Endothelial cell of umbilical vein (primary cell): ENCODE results near the gene MFSD1. TPM values are rescaled to one million over a fixed set of nuclear protein-coding genes. Genes with fewer than 3 reads are reported as not detected.

Experiments used
- BruUV-seq: library from RNA; stranded (reverse); fragments of 400-500 nt; replicated peaks from 2 replicates; lab custom pipeline; 2021; lab: Mats Ljungman, UMichigan
- CTCF ChIA-PET: fragments of 300-600, 350-600 bp; sonication (Branson Sonifier 250); formaldehyde crosslinking; loops from one replicate; lab custom pipeline; 2021; ENCODE audit warnings: antibody characterized with exemption, inconsistent platforms; lab: Charles Lee
- POLR2A ChIA-PET: fragments of 300-600, 350-600 bp; sonication (Branson Sonifier 250); formaldehyde crosslinking; loops from one replicate; lab custom pipeline; 2021; ENCODE audit warnings: antibody characterized with exemption, inconsistent platforms; lab: Charles Lee
- DNase-seq: peaks from one replicate; pipeline ENCODE4 v3.0.0-alpha.2; 2011; ENCODE audit warnings: low read depth, low spot score
- FAIRE-seq: peaks from 2 replicates; lab custom pipeline; 2011; peaks lifted over from hg19 to GRCh38; lab: Jason Lieb, UNC
- H2AFZ ChIP-seq: 2 replicates; pipeline ENCODE4 v1.6.0; 2012; ENCODE audit warnings: low read depth, low read length, control low read depth, inconsistent platforms
- H3K27ac ChIP-seq: 2 replicates; pipeline ENCODE4 v1.5.1; 2011; ENCODE audit warnings: low read depth, mild to moderate bottlenecking, control low read depth, low read length, moderate library complexity; ENCODE audit not compliant: insufficient read depth
- H3K27me3 ChIP-seq, 2 experiments: 2 replicates each; pipeline versions ENCODE4 v1.6.0 to v1.6.1; 2011; ENCODE audit warnings: low read length in 2 of 2, mixed read lengths in 1 of 2; ENCODE audit not compliant: control insufficient read depth in 2 of 2, insufficient read depth in 2 of 2
- H3K36me3 ChIP-seq, 2 experiments: 2 replicates in 1 of 2; 3 replicates in 1 of 2; pipeline ENCODE4 v1.5.1; 2011; ENCODE audit warnings: low read length in 2 of 2, mild to moderate bottlenecking in 1 of 2, moderate library complexity in 1 of 2; ENCODE audit not compliant: control insufficient read depth in 2 of 2, insufficient read depth in 2 of 2; ENCODE audit errors: extremely low read depth in 1 of 2
- H3K4me1 ChIP-seq: 3 replicates; pipeline ENCODE4 v1.5.1; 2011; ENCODE audit warnings: mild to moderate bottlenecking, low read length; ENCODE audit not compliant: control insufficient read depth, insufficient read depth; ENCODE audit errors: extremely low read depth
- H3K4me2 ChIP-seq: 2 replicates; pipeline ENCODE4 v1.6.1; 2011; ENCODE audit warnings: low read length, control low read depth, mixed read lengths; ENCODE audit not compliant: insufficient read depth
- H3K4me3 ChIP-seq, 3 experiments: fragments of 200-600 bp in 1 of 3; sonication (generic), shearing (Covaris generic) in 1 of 3; replicated peaks in 1 of 3; 2 replicates each; pipeline ENCODE4 v1.5.1; 2011 to 2016; ENCODE audit warnings: control low read depth in 3 of 3, low read length in 3 of 3, mild to moderate bottlenecking in 2 of 3, inconsistent platforms in 1 of 3, low read depth in 1 of 3, moderate library complexity in 1 of 3; ENCODE audit not compliant: insufficient read depth in 1 of 3
- H3K79me2 ChIP-seq: 2 replicates; pipeline ENCODE4 v1.6.0; 2012; ENCODE audit warnings: low read length, inconsistent platforms; ENCODE audit not compliant: control insufficient read depth, insufficient read depth
- H3K9ac ChIP-seq: replicated peaks from 2 replicates; pipeline ENCODE3; 2011; ENCODE audit warnings: low read length, control low read depth; ENCODE audit not compliant: insufficient read depth; ENCODE audit errors: extremely low read depth
- H3K9me1 ChIP-seq: replicated peaks from 3 replicates; pipeline ENCODE4 v1.6.0; 2011; ENCODE audit warnings: mild to moderate bottlenecking, low read length; ENCODE audit not compliant: control insufficient read depth, insufficient read depth; ENCODE audit errors: extremely low read depth
- H3K9me3 ChIP-seq: replicated peaks from 2 replicates; pipeline ENCODE4 v1.5.1; 2012; ENCODE audit warnings: low read length, inconsistent platforms; ENCODE audit not compliant: control insufficient read depth, insufficient read depth
- H4K20me1 ChIP-seq: replicated peaks from 2 replicates; pipeline ENCODE3; 2011; ENCODE audit warnings: mild to moderate bottlenecking, low read length; ENCODE audit not compliant: control insufficient read depth, insufficient read depth; ENCODE audit errors: extremely low read depth
- CTCF ChIP-seq, 2 donors: IDR thresholded peaks; 1 replicate in 1 of 2; 2 replicates in 1 of 2; pipeline ENCODE4 v1.5.1; 2011; ENCODE audit warnings: low read length in 2 of 2, mild to moderate bottlenecking in 2 of 2, moderate library complexity in 2 of 2, control low read depth in 1 of 2, inconsistent platforms in 1 of 2, low read depth in 1 of 2; ENCODE audit not compliant: insufficient read depth in 1 of 2; ENCODE audit errors: extremely low read depth in 1 of 2
- EZH2 ChIP-seq: IDR thresholded peaks from 2 replicates; pipeline ENCODE4 v1.6.1; 2012; ENCODE audit warnings: borderline replicate concordance, low read depth, mild to moderate bottlenecking, moderate library complexity, low read length, inconsistent platforms; ENCODE audit not compliant: severe bottlenecking
- FOS ChIP-seq: IDR thresholded peaks from 2 replicates; pipeline ENCODE4 v1.6.1; 2011; ENCODE audit warnings: mild to moderate bottlenecking, low read length, moderate library complexity, borderline replicate concordance; ENCODE audit not compliant: insufficient read depth
- GATA2 ChIP-seq: IDR thresholded peaks from 2 replicates; pipeline ENCODE4 v1.7.0; 2011; ENCODE audit warnings: low read depth, mild to moderate bottlenecking, moderate library complexity, mixed read lengths, low read length; ENCODE audit not compliant: insufficient read length, insufficient read depth
- JUN ChIP-seq: IDR thresholded peaks from 2 replicates; pipeline ENCODE4 v1.6.1; 2011; ENCODE audit warnings: borderline replicate concordance, low read depth; ENCODE audit not compliant: insufficient read length, insufficient read depth
- MYC ChIP-seq: IDR thresholded peaks from one replicate; pipeline ENCODE4 v1.6.1; 2011; ENCODE audit warnings: mild to moderate bottlenecking, low read depth, low read length
- POLR2A ChIP-seq: IDR thresholded peaks from 2 replicates; pipeline ENCODE4 v1.6.1; 2012; ENCODE audit warnings: low read depth, mild to moderate bottlenecking, control low read depth, low read length
- POLR2AphosphoS5 ChIP-seq: IDR thresholded peaks from 2 replicates; pipeline ENCODE4 v1.6.1; 2012; ENCODE audit warnings: low read depth, mild to moderate bottlenecking, control low read depth, low read length, moderate library complexity; ENCODE audit not compliant: insufficient read depth
- dilution Hi-C: fragments of 300-500 bp; cut with MboI; formaldehyde crosslinking; loops from one replicate; pipeline ENCODE4 v1.15.0; 2019; ENCODE audit warnings: low sequenced_read_pairs; ENCODE audit not compliant: extremely low pct_ligation_motif_present
- intact Hi-C: fragments of 100-400 bp; cut with micrococcal nuclease; formaldehyde crosslinking; loops from one replicate; pipeline ENCODE4 v1.10.0; 2022
- polyA plus RNA-seq, 4 experiments: library from polyadenylated mRNA; depleted of rRNA in 3 of 4; stranded (reverse) in 3 of 4; unstranded in 1 of 4; fragments of >200 nt; gene quantifications; 2 replicates each; pipeline versions ENCODE4 v1.2.1 to v1.2.3, GENCODE V29; 2011 to 2012; ENCODE audit warnings: missing spikeins in 1 of 4
- total RNA-seq: library from RNA; stranded (reverse); gene quantifications from 2 replicates; pipeline ENCODE4 v1.2.3, GENCODE V29; 2021
- TF ChIP-seq, protein P1 (sequence below): IDR thresholded peaks from 2 replicates; pipeline ENCODE4 v1.6.1; 2011; ENCODE audit not compliant: insufficient read depth, insufficient read length

MFSD1 gene
- total and polyA plus RNA-seq, 2 donors (not counting 3 experiments of a cell fraction or from before 2014, with no cell fraction given), result 38.2 to 65.1 TPM

GRCh38 chr3:158794936-158795518 lies 6.8 kb upstream of the MFSD1 start:
- DNase-seq (peak; percentile 31), FAIRE-seq (peak; percentile 12)
- H3K4me1 ChIP-seq, result peaks cover 3% of the 10 kb centered on the region
- H3K27ac ChIP-seq, result no peak overlapping the region
- no peaks in the 10 kb centered on the region for H3K27me3 ChIP-seq
- H3K9me1 ChIP-seq, result no peaks in the 10 kb centered on the region
- dilution Hi-C loops (no loop called here), intact Hi-C loops (loop anchor here (1.0 to 5.0 kb wide), 4 partner anchors 50 to 465 kb away; no protein-coding TSS in a partner anchor)
- no peaks in the 10 kb centered on the region for H3K79me2 ChIP-seq
- H3K4me3 ChIP-seq, result no peak overlapping the region
- H4K20me1 ChIP-seq, result no peaks in the 10 kb centered on the region
- CTCF ChIA-PET, result interaction anchor here (0.6 to 4.6 kb wide), 26 partner anchors 12 to 1262 kb away, joined by 3 to 96 read pairs (median 4); partner anchors contain the start of genes GFM1 and MLF1
- no peak overlapping the region for H3K9ac ChIP-seq
- POLR2A ChIA-PET, result no interaction called here
- H3K4me2 ChIP-seq, result no peak overlapping the region
- H2AFZ ChIP-seq, result no peak overlapping the region
- H3K9me3 ChIP-seq, result no peaks in the 10 kb centered on the region
- TF ChIP-seq EZH2, result no peak
- peak; percentile 57 to 61 for TF ChIP-seq CTCF (IDR thresholded peaks at IDR 0.05; ENCODE audit: extremely low read depth in 1 of 2, insufficient read depth in 1 of 2, low read depth in 1 of 2, low read length in 2 of 2)
- BruUV-seq, result no TSS peak
- H3K36me3 ChIP-seq, result no peaks in the 10 kb centered on the region

GRCh38 chr3:158801201-158801600 lies 653 bp upstream of the MFSD1 start:
- Histone ChIP-seq H3K79me2 (peaks cover 1% of the 10 kb centered on the region), H2AFZ (peak overlapping the region; percentile 38), H3K27me3 (no peaks in the 10 kb centered on the region), H3K4me2 (peak overlapping the region; percentile 90), H3K36me3 (no peaks in the 10 kb centered on the region), H3K27ac (peak overlapping the region; percentile 4), H3K9ac (peak overlapping the region; percentile 10), H3K9me3 (no peaks in the 10 kb centered on the region), H3K4me1 (peaks cover 16% of the 10 kb centered on the region), H3K9me1 (no peaks in the 10 kb centered on the region), H3K4me3 (peak overlapping the region; percentile 0 to 78 (median 72)), H4K20me1 (no peaks in the 10 kb centered on the region)
- DNase-seq, result peak; percentile 37
- intact Hi-C loops, result no loop called here
- BruUV-seq, result no TSS peak
- TF ChIP-seq POLR2A (no peak), JUN (no peak), GATA2 (no peak), MYC (no peak), CTCF (IDR thresholded peaks at IDR 0.05; ENCODE audit: extremely low read depth in 1 of 2, insufficient read depth in 1 of 2, low read depth in 1 of 2, low read length in 2 of 2) (no peak), FOS (no peak), POLR2AphosphoS5 (no peak), EZH2 (no peak)
- TF ChIP-seq, protein P1, sequence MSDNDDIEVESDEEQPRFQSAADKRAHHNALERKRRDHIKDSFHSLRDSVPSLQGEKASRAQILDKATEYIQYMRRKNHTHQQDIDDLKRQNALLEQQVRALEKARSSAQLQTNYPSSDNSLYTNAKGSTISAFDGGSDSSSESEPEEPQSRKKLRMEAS, result no peak
- FAIRE-seq, result no peak
- ChIA-PET POLR2A (no interaction called here), CTCF (interaction anchor here (0.6 to 3.3 kb wide), 11 partner anchors 10 to 802 kb away, joined by 3 to 32 read pairs (median 7); partner anchors contain the start of gene GFM1)
- dilution Hi-C loops, result no loop called here
